ENCODE measurements around the gene SLC8B1. TPM values are rescaled to one million over a fixed set of nuclear protein-coding genes. Genes with fewer than 3 reads are reported as not detected.

The SLC8B1 gene
- total RNA-seq, 1 experiment from 2014 or later, result 30.9 TPM

DNA sequence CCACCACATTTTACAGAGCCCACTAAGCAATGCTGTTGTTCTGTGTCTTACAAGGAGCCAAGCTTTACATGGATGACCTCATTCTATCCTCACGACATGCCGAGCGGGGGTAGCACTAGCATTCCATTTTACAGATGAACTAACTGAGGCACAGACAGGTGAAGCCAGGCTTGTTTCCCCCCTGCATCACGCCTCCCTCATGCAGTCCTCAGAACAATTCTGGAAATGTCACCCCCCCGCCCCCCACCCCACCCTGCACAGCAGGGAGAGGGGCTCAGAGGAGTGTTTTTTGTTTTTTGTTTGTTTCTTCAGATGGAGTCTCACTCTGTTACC is 1.5 kb downstream of the SLC8B1 start:
- Histone ChIP-seq H3K36me3 (ENCODE audit: control insufficient read depth in 1 of 2, insufficient read depth in 2 of 2, low read length in 2 of 2) (peaks cover 0 to 11% of the 10 kb centered on the region in 2 experiments; a peak in 2 of 4 replicates), H3K27me3 (ENCODE audit: insufficient read depth, low read length) (no peaks in the 10 kb centered on the region), H3K79me2 (ENCODE audit: insufficient read depth, low read length) (peaks cover 21% of the 10 kb centered on the region), H3K27ac (ENCODE audit: low read depth, low read length) (no peak overlapping the region), H3K4me2 (ENCODE audit: low read length) (peak overlapping the region; percentile 93), H3K9ac (ENCODE audit: low read length) (peak overlapping the region; percentile 82), H3K9me2 (ENCODE audit: insufficient read depth) (no peaks in the 10 kb centered on the region), H3K4me3 (replicated peaks in 1 of 2; ENCODE audit: low read depth in 1 of 2, low read length in 2 of 2) (peak overlapping the region; percentile 69 to 81), H3K9me3 (ENCODE audit: control insufficient read depth in 1 of 2, insufficient read depth in 1 of 2, low read depth in 1 of 2, low read length in 2 of 2) (no peaks in the 10 kb centered on the region), H3K4me1 (ENCODE audit: control insufficient read depth in 1 of 2, insufficient read depth in 2 of 2, low read length in 2 of 2) (peaks cover 4 to 22% of the 10 kb centered on the region in 2 experiments; a peak in 3 of 4 replicates), H4K20me1 (ENCODE audit: insufficient read depth) (no peaks in the 10 kb centered on the region), H2AFZ (ENCODE audit: low read depth, low read length, poor library complexity, severe bottlenecking) (no peak overlapping the region)
- no peak for ATAC-seq
- intact Hi-C loops (cut with micrococcal nuclease), result loop anchor here (10.0 kb wide), 1 partner anchor 139 kb away; no protein-coding TSS in a partner anchor
- RAD21 ChIA-PET (ENCODE audit: low non-redundant PET in 1 of 2, low total read pairs in 2 of 2, uncharacterized antibody in 2 of 2, unreplicated experiment in 2 of 2), result no interaction called here
- TF ChIP-seq EZH2phosphoT487 (IDR thresholded peaks at IDR 0.05; ENCODE audit: borderline replicate concordance) (no peak), RAD21 (IDR thresholded peaks at IDR 0.05; ENCODE audit: low read depth) (no peak), ZFX (IDR thresholded peaks at IDR 0.05) (no peak), EGR1 (IDR thresholded peaks at IDR 0.05; ENCODE audit: low read depth) (no peak), JUND (IDR thresholded peaks at IDR 0.05) (no peak), SRF (IDR thresholded peaks at IDR 0.05; ENCODE audit: low read depth) (no peak), FOSL1 (IDR thresholded peaks at IDR 0.05; ENCODE audit: low read depth) (no peak), EZH2 (IDR thresholded peaks at IDR 0.05) (no peak), ELF1 (IDR thresholded peaks at IDR 0.05; ENCODE audit: borderline replicate concordance, low read depth) (no peak), SIN3A (IDR thresholded peaks at IDR 0.05; ENCODE audit: low read depth) (no peak), CEBPB (IDR thresholded peaks at IDR 0.05; ENCODE audit: low read depth) (no peak), TCF7L2 (IDR thresholded peaks at IDR 0.05; ENCODE audit: borderline replicate concordance, extremely low read depth, insufficient read depth, insufficient read length) (no peak)
- TF ChIP-seq, protein P1, sequence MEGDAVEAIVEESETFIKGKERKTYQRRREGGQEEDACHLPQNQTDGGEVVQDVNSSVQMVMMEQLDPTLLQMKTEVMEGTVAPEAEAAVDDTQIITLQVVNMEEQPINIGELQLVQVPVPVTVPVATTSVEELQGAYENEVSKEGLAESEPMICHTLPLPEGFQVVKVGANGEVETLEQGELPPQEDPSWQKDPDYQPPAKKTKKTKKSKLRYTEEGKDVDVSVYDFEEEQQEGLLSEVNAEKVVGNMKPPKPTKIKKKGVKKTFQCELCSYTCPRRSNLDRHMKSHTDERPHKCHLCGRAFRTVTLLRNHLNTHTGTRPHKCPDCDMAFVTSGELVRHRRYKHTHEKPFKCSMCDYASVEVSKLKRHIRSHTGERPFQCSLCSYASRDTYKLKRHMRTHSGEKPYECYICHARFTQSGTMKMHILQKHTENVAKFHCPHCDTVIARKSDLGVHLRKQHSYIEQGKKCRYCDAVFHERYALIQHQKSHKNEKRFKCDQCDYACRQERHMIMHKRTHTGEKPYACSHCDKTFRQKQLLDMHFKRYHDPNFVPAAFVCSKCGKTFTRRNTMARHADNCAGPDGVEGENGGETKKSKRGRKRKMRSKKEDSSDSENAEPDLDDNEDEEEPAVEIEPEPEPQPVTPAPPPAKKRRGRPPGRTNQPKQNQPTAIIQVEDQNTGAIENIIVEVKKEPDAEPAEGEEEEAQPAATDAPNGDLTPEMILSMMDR (IDR thresholded peaks at IDR 0.05 in 2 of 3, conservative IDR thresholded peaks at IDR 0.05 in 1 of 3; ENCODE audit: borderline replicate concordance in 1 of 3, insufficient read depth in 1 of 3, low read depth in 2 of 3, low read length in 2 of 3), result no peak
- TF ChIP-seq, protein P2, sequence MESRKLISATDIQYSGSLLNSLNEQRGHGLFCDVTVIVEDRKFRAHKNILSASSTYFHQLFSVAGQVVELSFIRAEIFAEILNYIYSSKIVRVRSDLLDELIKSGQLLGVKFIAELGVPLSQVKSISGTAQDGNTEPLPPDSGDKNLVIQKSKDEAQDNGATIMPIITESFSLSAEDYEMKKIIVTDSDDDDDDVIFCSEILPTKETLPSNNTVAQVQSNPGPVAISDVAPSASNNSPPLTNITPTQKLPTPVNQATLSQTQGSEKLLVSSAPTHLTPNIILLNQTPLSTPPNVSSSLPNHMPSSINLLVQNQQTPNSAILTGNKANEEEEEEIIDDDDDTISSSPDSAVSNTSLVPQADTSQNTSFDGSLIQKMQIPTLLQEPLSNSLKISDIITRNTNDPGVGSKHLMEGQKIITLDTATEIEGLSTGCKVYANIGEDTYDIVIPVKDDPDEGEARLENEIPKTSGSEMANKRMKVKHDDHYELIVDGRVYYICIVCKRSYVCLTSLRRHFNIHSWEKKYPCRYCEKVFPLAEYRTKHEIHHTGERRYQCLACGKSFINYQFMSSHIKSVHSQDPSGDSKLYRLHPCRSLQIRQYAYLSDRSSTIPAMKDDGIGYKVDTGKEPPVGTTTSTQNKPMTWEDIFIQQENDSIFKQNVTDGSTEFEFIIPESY (IDR thresholded peaks at IDR 0.05; ENCODE audit: extremely low read depth, insufficient replicate concordance, low read length), result no peak
- TF ChIP-seq, protein P3, sequence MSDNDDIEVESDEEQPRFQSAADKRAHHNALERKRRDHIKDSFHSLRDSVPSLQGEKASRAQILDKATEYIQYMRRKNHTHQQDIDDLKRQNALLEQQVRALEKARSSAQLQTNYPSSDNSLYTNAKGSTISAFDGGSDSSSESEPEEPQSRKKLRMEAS (IDR thresholded peaks at IDR 0.05), result no peak
- TF ChIP-seq, protein P4, sequence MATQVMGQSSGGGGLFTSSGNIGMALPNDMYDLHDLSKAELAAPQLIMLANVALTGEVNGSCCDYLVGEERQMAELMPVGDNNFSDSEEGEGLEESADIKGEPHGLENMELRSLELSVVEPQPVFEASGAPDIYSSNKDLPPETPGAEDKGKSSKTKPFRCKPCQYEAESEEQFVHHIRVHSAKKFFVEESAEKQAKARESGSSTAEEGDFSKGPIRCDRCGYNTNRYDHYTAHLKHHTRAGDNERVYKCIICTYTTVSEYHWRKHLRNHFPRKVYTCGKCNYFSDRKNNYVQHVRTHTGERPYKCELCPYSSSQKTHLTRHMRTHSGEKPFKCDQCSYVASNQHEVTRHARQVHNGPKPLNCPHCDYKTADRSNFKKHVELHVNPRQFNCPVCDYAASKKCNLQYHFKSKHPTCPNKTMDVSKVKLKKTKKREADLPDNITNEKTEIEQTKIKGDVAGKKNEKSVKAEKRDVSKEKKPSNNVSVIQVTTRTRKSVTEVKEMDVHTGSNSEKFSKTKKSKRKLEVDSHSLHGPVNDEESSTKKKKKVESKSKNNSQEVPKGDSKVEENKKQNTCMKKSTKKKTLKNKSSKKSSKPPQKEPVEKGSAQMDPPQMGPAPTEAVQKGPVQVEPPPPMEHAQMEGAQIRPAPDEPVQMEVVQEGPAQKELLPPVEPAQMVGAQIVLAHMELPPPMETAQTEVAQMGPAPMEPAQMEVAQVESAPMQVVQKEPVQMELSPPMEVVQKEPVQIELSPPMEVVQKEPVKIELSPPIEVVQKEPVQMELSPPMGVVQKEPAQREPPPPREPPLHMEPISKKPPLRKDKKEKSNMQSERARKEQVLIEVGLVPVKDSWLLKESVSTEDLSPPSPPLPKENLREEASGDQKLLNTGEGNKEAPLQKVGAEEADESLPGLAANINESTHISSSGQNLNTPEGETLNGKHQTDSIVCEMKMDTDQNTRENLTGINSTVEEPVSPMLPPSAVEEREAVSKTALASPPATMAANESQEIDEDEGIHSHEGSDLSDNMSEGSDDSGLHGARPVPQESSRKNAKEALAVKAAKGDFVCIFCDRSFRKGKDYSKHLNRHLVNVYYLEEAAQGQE (IDR thresholded peaks at IDR 0.05; ENCODE audit: low read depth), result no peak
- no TSS peak for BruUV-seq (replicated peaks)
- POLR2A ChIA-PET, result interaction anchor here (2.3 kb wide), 1 partner anchor 9 kb away, joined by 8 read pairs; no protein-coding TSS in a partner anchor
- no peak for DNase-seq (ENCODE audit: low read depth, low spot score)
- CTCF ChIA-PET, result no interaction called here
